ENCODE data around the gene PHACTR1. TPM values are rescaled to one million over a fixed set of nuclear protein-coding genes. Genes with fewer than 3 reads are reported as not detected.

The PHACTR1 gene
- total and polyA plus RNA-seq, 12 donors, result 0.77 to 16.0 (median 3.5) TPM

DNA sequence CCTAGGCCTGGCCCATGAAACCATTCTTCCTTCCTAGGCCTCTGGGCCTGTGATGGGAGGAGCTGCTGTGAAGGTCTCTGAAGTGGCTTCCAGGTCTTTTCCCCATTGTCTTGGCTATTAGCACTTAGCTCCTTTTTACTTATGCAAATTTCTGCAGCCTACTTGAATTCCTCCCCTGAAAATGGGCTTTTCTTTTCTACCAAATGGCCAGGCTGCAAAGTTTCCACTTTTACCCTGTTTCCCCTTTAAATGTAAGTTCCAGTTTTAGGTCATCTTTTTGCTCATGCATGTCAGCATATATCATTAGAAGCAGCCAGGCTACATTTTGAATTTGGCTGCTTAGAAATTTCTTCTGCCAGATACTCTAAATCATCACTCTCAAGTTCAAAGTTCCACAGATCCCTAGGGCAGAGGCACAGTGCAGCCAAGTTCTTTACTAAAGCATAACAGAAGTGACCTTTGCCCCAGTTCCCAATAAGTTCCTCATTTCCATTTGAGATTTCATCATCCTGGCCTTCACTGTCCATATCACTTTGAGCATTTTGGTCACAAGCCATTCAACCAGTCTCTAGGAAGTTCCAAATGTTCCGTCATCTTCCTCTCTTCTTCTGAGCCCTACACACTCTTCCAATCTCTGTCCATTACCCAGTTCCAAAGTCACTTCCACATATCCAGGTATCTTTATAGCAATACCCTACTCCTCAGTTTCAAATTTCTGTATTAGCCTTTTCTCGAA, 539.9 kb downstream of the PHACTR1 start:
- Histone ChIP-seq H3K4me1 (replicated peaks in 1 of 2) (no peaks in the 10 kb centered on the region), H3K36me3 (replicated peaks in 1 of 2) (no peaks in the 10 kb centered on the region), H3K9me3 (replicated peaks in 1 of 3) (no peaks in the 10 kb centered on the region), H3K27me3 (no peaks in the 10 kb centered on the region), H3K4me3 (no peak overlapping the region), H3K27ac (peak overlapping the region in 1 of 5 donors; percentile 47)
- peak in 2 of 7 donors; percentile 18 to 21 for DNase-seq
- intact Hi-C loops (cut with DNase I), result no loop called here
- TF ChIP-seq, protein P1, sequence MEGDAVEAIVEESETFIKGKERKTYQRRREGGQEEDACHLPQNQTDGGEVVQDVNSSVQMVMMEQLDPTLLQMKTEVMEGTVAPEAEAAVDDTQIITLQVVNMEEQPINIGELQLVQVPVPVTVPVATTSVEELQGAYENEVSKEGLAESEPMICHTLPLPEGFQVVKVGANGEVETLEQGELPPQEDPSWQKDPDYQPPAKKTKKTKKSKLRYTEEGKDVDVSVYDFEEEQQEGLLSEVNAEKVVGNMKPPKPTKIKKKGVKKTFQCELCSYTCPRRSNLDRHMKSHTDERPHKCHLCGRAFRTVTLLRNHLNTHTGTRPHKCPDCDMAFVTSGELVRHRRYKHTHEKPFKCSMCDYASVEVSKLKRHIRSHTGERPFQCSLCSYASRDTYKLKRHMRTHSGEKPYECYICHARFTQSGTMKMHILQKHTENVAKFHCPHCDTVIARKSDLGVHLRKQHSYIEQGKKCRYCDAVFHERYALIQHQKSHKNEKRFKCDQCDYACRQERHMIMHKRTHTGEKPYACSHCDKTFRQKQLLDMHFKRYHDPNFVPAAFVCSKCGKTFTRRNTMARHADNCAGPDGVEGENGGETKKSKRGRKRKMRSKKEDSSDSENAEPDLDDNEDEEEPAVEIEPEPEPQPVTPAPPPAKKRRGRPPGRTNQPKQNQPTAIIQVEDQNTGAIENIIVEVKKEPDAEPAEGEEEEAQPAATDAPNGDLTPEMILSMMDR (IDR thresholded peaks at IDR 0.05), result no peak
- TF ChIP-seq POLR2A (IDR thresholded peaks at IDR 0.05), result no peak
- 71 to 83% (median 80%) methylated on average over 2 of the region's 2 CpGs for WGBS, 4 donors

DNA sequence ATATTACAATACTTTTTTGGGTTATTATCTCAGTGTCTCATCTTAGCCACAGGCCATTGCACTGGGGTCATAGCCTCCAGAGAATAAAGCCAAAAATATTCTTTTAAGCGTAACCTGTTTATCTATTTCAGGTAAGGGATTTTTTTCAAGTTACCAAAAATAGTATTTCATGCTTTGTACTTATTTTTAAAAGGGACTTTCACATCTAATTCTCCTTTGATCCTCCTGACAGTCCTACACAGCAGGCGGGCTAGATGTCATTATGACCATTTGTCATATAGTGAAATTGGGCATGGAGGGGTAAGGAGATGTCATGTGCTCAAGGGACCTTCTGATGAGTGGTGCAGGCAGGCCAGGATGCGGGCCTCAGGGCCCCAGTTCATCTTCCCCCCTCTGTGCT, 542.8 kb downstream of the PHACTR1 start:
- TF ChIP-seq, protein P1 (IDR thresholded peaks at IDR 0.05), result no peak
- TF ChIP-seq POLR2A (IDR thresholded peaks at IDR 0.05), result no peak
- Histone ChIP-seq H3K9me3 (replicated peaks in 1 of 3) (no peaks in the 10 kb centered on the region), H3K4me1 (replicated peaks in 1 of 2) (no peaks in the 10 kb centered on the region), H3K4me3 (no peak overlapping the region), H3K27me3 (no peaks in the 10 kb centered on the region), H3K36me3 (replicated peaks in 1 of 2) (no peaks in the 10 kb centered on the region), H3K27ac (no peak overlapping the region)
- no peak for DNase-seq
- intact Hi-C loops (cut with DNase I), result no loop called here
- 77 to 89% (median 87%) methylated on average over 3 of the region's 3 CpGs for WGBS, 4 donors

DNA sequence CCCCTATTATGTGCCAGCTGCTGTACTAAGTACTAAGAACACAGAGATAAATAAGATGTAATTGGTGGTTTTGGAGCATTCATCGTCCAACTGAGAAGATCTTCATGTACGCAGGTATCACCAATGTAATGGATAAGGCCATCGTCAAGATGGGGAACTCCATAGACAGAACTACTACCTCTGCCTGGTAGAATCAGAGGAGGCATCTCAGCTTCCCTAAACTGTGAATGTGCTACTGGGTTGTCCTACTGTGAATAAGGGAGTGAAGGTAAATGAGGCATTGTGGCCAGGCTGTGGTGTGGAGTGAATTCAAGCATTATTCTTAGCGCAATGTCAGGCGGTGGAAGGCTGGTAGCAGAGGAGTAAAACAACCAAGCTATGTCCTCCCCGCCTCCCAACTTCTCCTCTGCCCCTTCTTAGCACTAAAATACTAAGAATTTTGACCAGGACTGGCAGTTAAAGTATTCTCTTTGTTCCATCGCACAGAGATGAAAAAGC, 543.6 kb downstream of the PHACTR1 start:
- no peaks in the 10 kb centered on the region for H3K27me3 ChIP-seq
- H3K4me3 ChIP-seq, result no peak overlapping the region
- whole genome bisulfite sequencing, 4 donors, result 88 to 93% (median 88%) methylated on average over 7 of the region's 7 CpGs
- H3K9me3 ChIP-seq (replicated peaks in 1 of 3), result no peaks in the 10 kb centered on the region
- no peaks in the 10 kb centered on the region for H3K4me1 ChIP-seq (replicated peaks in 1 of 2)
- no peaks in the 10 kb centered on the region for H3K36me3 ChIP-seq (replicated peaks in 1 of 2)
- DNase-seq, result no peak
- TF ChIP-seq, protein P1 (IDR thresholded peaks at IDR 0.05), result no peak
- no peak for TF ChIP-seq POLR2A (IDR thresholded peaks at IDR 0.05)
- intact Hi-C loops (cut with DNase I), result no loop called here
- no peak overlapping the region for H3K27ac ChIP-seq

DNA sequence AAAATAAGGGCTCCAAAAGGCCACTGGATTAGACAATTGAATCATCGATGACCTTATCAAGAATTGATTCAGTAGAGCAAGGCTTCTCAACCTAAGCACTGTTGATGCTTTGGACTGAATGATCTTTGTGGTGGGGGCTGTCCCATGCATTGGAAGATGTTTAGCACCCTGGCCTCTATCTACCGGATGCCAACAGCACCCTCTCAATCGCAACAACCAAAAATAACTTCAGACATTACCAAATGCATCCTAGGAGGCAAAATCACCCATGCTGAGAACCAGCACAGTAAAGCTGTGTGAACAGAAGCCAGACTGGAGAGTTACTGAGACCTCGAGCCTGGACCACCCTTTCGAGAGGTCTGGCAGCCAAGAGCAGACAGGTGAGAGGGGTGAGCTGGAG, 544.3 kb downstream of the PHACTR1 start:
- peak overlapping the region in 1 of 5 donors; percentile 38 for H3K27ac ChIP-seq
- H3K36me3 ChIP-seq (replicated peaks in 1 of 2), result no peaks in the 10 kb centered on the region
- H3K4me1 ChIP-seq (replicated peaks in 1 of 2), result no peaks in the 10 kb centered on the region
- H3K4me3 ChIP-seq, result no peak overlapping the region
- H3K9me3 ChIP-seq (replicated peaks in 1 of 3), result no peaks in the 10 kb centered on the region
- DNase-seq, result no peak
- WGBS, 4 donors, result 77 to 89% (median 86%) methylated on average over 5 of the region's 5 CpGs
- intact Hi-C loops (cut with DNase I), result no loop called here
- no peak for TF ChIP-seq POLR2A (IDR thresholded peaks at IDR 0.05)
- TF ChIP-seq, protein P1 (IDR thresholded peaks at IDR 0.05), result no peak
- no peaks in the 10 kb centered on the region for H3K27me3 ChIP-seq
